Inferior parietal cortex (tissue), 1 donor: Measurements from ENCODE around the gene SOX6.
"Not testable (repeated sequence)": the region's sequence is repeated elsewhere in the genome, so short reads cannot be mapped to it uniquely, and the experiment has no call there.

Source experiments
- DNase-seq: peaks from one replicate; pipeline ENCODE4 v3.0.0-alpha.2; 2016; ENCODE audit errors: extremely low spot score

The SOX6 gene

GRCh38 chr11:15932417-15932816 lies 423.9 kb downstream of the SOX6 start:
- no peak for DNase-seq

- no peak for DNase-seq
These were observed 424.8 kb downstream of the SOX6 start for GRCh38 chr11:15931497-15931896.

GRCh38 chr11:15930442-15931025 lies 425.8 kb downstream of the SOX6 start:
- no peak for DNase-seq

GRCh38 chr11:15929371-15929901 lies 426.9 kb downstream of the SOX6 start:
- DNase-seq, result no peak

GRCh38 chr11:15927864-15928217 lies 428.5 kb downstream of the SOX6 start:
- no peak for DNase-seq

- no peak for DNase-seq
These were observed 429.0 kb downstream of the SOX6 start for GRCh38 chr11:15927196-15927863.

GRCh38 chr11:15926071-15926470 lies 430.3 kb downstream of the SOX6 start:
- no peak for DNase-seq

- no peak for DNase-seq
These were observed 433.2 kb downstream of the SOX6 start for GRCh38 chr11:15923183-15923582.

- DNase-seq, result not testable (repeated sequence)
These were observed 433.6 kb downstream of the SOX6 start for GRCh38 chr11:15922745-15923144.

- DNase-seq, result no peak
These were observed 435.3 kb downstream of the SOX6 start for GRCh38 chr11:15920856-15921629.

GRCh38 chr11:15918674-15919073 lies 437.7 kb downstream of the SOX6 start:
- no peak for DNase-seq

- no peak for DNase-seq
These were observed 438.1 kb downstream of the SOX6 start for GRCh38 chr11:15918212-15918611.
